Measurements from ENCODE around the gene STYXL1.
"Not testable (repeated sequence)": the region's sequence is repeated elsewhere in the genome, so short reads cannot be mapped to it uniquely, and the experiment has no call there.

The STYXL1 gene, protein sequence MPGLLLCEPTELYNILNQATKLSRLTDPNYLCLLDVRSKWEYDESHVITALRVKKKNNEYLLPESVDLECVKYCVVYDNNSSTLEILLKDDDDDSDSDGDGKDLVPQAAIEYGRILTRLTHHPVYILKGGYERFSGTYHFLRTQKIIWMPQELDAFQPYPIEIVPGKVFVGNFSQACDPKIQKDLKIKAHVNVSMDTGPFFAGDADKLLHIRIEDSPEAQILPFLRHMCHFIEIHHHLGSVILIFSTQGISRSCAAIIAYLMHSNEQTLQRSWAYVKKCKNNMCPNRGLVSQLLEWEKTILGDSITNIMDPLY

DNA sequence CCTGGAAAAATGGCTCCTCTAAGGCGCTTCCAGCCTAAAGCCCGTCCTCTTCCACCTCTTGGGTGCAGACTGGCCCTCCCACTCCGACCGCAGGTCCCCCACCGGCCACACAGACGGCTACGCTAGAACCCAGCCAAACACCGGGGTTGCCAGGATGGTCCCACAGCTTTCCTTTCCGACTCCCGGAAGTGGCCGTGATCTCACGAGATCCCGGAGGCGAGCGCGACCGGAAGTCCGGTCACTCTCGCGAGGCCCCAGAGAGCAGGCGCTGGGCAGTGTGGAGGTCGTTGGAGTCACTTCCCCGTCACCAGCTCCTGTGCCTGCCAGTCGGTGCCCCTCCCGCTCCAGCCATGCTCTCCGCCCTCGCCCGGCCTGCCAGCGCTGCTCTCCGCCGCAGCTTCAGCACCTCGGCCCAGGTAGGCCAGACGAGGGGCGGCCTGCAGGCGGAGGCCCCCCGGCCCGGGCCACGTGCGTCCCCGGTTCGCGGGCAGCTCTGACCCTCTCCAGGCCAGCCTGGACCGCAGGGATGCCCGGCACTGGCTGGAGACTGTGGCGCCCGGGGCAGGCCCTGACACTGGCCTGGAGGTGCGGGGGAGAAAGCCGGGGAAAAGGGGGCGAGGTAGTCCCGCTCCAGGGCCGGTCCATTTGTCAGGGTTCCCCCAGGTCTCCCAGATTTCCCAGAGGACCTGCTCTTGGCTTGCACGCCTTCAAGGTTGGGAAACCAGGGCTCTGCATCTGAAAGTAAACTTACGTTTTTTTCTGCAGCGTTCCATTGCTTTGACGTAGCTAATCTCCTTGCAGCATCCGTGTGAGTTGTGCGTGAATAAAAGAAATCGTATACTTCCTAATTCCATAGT lies at the start of gene STYXL1, which contains the start of gene MDH2:
Gene STYXL1, minus strand, starts transcription at position 190 of the 857 bp plus-strand sequence. CDS start 17,477 bp downstream, outside the sequence.
Gene MDH2, plus strand, starts transcription at position 296 of the 857 bp plus-strand sequence. Its CDS starts 55 bp downstream, at position 351.
- peak; percentile 88 for DNase-seq

DNA sequence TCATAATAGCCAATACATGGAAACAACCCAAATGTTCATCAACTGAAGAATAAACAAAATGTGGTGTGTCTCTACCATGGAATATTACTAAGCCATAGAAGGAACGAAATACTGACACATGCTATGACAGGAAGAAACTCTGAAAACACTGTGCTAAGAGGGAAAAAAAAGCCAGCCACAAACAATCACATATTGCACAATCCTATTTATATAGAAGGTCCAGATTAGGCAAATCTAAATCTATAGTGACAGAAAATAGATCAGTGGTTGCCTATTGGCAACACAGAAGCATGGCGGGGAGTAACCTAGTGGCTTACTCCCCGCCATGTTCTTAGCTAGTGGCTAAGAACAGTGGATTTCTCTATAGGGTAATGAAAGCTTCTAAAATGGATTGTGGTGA lies 48.1 kb upstream of the STYXL1 start:
- no peak for DNase-seq

DNA sequence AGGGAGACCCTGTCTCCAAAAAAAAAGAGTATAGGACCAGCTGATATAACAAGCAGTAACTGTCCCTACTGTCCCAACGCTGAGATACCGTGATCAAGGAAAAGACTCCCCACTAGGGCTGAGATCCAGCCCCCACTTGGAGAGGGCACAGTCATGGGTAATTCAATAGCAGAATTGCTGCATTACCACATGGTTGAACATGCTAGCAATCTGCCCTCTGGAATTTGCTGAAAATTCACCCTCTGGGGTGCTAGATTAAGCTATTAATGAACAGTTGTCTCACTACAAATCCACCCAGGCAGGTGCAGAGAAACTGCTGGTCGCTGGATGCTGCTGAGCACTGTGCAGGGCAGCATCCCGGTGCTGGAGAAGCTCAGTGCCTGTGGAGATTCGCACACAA lies 46.5 kb upstream of the STYXL1 start:
- not testable (repeated sequence) for DNase-seq

DNA sequence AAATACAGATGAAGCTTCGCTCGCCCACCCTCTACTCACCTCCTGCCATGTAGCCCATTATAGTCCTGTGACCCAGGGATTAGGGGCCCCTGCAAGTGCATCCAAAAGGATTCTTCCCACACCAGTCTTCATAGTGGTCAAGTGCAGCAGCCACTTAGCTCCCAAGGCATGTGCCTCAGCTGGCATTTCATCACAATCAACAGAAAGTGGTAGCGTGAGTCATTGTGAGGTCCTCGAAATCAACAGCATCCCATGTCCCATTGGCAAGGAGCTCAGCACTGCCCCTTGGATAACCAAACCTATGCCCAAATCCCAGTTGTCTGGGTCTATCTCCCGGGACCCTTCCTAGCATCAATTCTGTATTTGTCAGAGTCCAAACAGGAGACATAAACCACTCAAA lies 45.7 kb upstream of the STYXL1 start:
- not testable (repeated sequence) for DNase-seq

DNA sequence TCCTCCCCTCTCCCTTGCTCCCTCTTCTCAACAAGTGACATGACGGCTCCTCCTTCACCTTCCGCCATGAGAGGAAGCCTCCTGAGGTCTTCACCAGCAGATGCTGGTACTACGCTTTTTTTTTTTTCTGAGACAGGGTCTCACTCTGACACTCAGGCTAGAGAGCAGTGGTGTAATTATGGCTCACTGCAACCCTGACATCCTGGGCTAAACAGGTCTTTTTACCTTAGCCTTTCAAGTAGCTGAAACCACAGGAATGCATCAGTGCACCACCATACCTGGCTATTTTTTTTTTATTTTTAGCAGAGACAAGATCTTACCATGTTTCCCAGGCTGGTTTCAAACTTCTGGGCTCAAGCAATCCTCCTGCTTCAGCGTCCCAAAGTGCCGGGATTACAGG lies 43.7 kb upstream of the STYXL1 start:
- DNase-seq: no peak

DNA sequence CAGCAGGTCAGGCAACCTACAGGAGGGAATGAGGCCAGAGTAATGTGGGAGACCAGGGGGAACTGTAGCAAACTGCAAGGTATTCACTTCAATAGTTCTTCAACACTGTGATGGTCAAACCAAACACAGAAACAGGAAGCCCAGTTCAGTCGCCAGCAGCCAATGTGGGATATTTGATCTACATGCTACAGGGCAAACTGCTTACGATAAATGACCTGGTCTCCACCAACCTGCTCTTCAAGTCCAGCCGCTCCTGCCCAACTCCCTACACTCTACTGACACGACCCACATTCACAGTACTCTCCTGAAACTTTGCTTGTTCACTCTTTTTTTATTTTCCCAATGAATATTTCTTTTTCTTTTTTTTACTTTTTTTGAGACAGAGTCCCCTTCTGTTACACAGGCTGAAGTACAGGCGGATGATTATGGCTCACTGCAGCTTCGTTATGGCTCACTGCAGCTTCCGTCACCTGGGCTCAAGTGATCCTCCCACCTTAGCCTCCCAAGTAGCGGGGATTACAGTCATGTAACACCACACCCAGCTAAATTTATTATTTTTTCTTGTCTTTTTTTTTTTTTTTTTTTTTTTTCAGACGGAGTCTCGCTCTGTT lies 42.2 kb upstream of the STYXL1 start:
- DNase-seq: peak; percentile 41

DNA sequence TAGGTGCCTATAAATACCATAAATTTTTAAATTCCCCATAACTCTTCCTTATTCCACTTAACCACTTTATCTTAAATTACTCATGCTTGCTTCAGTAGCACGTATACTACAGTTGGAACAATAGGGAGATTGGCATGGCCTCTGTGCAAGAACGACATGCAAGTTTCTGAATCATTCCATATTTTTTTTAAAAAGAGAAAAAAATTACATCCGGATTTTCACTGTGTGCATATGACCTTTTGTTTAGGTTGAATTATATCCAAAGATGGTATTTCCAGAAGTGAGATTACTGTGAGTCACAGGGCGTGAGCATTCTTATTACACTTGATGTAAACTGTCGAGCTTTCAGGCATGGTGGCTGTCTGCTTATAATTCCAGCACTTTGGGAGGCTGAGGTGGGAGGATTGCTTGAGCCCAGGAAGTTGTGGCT lies 39.6 kb upstream of the STYXL1 start:
- not testable (repeated sequence) for DNase-seq

DNA sequence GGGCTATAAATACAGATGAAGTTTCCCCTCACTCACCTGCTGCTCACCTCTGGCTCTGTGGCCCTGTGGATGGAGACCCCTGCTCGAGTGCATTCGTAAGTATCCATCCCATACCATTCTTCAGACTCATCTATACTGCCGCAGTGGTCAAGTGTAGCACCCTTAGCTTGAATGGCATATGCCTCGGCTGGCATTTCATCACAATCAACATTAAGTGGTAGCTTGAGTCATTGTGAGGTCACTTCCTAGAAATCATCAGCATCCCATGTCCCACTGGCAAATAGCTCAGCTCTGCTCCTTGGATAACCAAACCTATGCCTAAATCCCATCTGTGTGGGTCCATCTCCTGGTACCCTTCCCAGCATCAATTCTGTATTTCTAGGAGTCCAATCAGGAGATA lies 38.3 kb upstream of the STYXL1 start:
- DNase-seq: no peak

DNA sequence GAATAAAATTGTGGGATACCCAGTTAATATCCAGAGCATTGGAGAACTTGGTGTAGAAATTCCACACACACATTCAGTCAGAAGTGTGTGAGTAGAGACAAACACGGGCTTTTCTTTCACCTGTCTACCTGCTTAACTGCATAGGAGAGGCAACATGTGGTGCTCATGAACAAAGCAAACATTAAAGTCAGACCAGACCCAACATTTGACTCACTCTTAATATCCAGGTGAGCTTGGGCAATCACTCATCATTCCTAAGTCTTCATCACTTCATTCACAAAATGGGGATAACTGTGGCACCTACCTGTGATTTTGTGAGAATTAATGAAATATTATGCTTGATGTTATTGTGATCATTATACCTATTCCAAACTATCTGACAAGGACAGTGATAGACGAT lies 36.3 kb upstream of the STYXL1 start:
- DNase-seq: not testable (repeated sequence)

DNA sequence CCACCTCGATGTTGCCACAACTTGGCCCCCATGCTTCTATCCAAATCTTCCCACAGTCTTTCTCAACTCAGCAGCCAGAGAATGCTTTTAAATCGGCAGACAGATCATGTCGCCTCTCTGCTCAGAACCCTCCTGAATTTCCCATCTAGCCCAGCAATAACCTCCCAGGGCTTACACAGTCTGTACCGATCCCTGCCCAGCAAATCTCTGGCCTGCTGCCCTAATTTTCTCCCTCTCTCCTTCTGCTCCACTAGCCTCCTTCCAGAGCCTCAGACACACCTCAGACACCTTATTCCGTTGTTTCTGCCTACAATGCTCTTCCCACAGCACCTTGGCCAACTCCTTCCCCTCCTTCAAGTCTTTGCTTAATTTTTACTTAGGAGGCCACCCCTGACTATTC lies 32.4 kb upstream of the STYXL1 start:
- DNase-seq: no peak

DNA sequence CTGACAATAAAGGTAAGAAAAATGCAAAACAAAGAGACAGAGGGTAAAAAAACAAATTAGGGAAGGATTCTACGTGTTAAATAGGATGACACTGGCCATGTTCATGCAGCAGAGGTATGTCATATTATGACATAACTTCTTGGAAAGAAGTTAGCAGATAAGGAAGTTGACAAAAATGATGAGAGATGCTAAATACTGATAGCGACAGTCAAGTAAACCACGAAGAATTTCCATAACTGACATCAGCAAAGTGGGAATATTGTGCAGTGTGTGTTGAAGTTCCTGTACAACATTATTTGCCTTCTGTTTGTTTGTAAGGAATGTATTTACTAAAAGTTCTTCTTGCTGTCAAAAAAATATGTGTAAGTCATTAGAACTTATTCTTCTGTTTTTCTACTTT lies 29.6 kb upstream of the STYXL1 start:
- DNase-seq: no peak

DNA sequence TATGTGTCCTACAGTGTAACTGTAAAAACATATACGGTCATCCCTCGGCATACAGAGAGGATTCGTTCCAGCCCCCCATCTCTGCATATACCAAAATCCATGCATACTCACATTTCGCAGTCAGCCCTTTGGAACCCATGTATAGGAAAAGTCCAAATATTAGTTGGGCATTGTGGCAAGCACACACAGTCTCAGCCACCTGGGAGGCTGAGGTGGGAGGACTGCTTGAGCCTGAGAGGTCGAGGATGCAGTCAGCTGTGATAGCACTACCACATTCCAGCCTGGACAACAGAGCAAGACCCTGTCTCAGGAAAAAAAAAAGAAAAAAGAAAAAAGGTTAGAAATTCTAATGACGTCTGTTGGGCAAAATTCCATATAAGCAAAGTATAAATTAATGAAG lies 29.2 kb upstream of the STYXL1 start:
- DNase-seq: no peak

DNA sequence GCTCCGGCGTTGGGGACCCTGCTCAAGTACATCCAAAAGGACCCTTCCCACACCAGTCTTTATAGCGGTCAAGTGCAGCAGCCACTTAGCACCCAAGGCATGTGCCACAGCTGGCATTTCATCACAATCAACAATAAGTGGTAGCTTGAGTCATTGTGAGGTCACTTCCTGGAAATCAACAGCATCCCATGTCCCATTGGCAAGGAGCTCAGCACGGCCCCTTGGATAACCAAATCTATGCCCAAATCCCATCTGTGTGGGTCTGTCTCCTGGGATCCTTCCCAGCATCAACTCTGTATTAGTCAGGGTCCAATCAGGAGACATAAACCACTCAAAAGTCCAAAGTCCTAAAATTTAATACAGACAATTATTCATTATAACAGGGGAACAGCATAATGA lies 27.2 kb upstream of the STYXL1 start:
- DNase-seq: no peak

DNA sequence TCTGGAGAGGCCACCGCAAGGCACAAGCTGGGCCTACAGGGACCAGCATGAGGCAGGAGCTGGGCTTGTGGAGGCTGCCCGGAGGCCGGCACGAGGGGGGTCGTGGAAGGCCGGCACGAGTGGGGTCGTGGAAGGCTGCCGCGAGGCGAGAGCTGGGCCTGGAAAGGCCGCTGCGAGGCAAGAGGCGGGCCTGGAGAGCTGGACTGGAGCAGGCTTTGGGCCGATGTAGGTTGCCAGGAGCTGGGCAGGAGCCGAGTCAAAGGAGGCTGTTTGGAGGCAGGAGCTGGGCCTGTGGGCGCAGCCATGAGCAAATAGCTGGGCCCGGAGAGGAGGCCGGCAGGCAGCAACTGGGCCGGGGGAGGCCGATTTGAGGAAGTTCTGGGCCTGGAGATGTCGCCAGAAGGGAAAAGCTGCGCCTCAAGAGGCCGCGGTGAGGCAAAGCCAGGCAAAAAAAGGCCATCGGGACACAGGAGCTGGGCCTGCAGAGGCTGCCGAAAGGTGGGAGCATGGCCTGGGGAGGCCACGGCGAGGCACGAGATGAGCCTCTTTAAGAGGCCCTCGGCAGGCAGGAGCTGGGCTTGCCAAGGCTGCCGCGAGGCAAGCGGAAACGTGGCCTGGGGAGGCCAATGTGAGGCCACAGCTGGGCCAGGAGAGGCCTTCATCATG lies 26.6 kb upstream of the STYXL1 start:
- no peak for DNase-seq

DNA sequence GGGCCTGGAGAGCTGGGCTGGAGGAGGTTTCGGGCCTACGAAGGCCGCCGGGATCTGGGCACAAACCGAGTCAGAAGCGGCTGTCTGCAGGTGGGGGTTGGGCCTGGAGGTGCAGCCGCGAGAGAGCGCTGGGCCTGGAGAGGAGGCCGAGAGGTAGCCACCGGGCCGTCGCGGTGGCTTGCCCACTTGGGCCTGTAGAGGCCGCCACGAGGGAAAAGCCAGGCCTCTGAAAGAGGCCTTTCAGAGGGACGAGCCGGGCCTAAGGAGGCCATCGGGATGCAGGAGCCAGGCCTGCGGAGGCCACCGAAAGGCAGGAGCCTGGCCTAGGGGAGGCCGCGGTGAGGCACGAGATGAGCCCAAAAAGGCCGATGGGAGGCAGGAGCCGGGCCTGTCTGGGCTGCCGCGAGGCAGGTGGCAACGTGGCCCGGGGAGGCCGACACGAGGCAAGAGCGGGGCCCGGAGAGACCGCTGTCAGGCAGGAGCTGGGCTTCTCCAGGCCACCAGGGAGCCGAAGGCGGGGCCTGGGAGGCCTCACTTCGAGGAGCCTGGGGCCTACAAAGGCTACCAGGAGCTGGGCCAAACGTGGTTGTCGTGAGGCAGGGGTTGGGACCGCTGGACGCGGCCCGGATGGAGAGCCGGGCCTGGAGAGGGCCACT lies 25.7 kb upstream of the STYXL1 start:
- DNase-seq: no peak

DNA sequence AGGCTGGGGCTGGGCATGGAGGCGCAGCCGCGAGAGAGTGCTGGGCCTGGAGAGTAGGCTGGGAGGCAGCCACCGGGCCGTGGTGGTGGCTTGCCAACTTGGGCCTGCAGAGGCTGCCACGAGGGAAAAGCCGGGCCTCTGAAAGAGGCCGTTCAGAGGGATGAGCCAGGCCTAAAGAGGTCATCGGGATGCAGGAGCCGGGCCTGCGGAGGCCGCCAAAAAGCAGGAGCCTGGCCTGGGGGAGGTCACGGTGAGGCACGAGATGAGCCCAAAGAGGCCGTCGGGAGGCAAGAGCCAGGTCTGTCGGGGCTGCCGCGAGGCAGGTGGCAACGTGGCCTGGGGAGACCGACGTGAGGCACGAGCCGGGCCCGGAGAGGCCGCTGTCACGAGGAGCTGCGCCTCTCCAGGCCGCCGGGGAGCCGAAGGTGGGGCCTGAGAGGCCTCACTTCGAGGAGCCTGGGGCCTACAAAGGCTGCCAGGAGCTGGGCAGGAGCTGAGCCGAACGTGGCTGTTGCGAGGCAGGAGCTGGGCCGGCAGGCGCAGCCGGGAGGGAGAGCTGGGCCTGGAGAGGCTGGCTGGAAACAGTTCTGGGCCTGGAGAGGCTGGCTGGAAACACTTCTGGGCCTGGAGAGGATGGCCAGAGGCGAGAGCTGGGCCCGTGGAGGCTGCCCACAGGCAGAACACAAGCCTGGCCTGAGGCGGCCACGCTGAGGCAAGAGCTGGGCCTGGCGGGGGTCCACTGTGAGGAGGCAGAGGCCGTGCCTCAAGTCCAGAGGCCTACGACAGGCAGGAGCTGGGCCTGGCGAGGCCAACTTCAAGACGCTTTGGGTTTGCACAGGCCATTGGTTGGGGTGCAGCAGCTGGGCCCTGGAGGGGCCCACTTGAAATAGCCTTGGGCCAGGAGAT lies 24.7 kb upstream of the STYXL1 start:
- DNase-seq: no peak

DNA sequence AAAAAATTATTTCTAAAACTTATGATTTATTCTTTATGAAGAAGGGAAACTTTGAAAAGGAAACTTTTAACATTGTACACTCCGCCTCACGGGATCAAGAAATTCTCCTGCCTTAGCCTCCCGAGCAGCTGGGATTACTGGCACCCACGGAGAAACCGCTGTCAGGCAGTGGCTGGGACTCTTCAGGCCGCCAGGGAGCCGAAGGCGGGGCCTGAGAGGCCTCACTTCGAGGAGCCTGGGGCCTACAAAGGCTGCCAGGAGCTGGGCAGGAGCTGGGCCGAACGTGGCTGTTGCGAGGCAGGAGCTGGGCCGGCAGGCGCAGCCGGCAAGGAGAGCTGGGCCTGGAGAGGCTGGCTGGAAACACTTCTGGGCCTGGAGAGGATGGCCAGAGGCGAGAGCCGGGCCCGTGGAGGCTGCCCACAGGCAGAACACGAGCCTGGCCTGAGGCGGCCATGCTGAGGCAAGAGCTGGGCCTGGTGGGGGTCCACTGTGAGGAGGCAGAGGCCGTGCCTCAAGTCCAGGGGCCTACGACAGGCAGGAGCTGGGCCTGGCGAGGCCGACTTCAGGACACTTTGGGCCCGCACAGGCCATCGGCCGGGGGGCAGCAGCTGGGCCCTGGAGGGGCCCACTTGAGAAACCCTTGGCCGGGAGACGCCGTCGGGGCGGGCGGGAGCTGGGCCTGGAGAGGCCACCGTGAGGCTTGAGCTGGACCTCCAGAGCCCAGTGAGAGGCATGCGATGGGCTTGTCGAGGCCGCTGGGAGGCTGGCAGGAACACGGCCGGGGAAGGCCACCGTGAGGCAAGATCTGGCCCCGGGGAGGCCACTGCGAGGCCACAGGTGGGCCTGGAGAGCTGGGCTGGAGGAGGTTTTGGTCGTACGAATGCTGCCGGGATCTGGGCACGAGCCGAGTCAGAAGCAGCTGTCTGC lies 23.8 kb upstream of the STYXL1 start:
- no peak for DNase-seq

DNA sequence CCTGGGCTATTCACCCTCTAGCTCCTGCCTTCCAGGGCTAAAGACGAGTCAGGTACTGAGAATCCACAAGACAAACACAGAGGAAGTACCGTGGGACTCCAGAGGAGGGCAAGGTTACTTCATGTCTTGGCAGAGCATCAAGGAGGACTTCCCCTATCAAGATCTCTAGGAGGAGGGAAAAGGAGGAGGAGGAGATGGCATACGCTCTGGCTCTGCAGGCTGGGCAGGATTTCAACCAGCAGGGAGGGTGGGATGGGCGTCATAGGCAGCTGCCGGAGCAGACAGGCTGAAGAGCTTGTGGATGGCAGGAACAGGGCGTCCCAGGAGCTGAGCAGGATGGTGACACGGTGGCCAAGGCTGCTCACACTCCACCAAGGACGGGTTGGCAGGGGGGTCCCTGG lies 21.4 kb upstream of the STYXL1 start:
- no peak for DNase-seq

DNA sequence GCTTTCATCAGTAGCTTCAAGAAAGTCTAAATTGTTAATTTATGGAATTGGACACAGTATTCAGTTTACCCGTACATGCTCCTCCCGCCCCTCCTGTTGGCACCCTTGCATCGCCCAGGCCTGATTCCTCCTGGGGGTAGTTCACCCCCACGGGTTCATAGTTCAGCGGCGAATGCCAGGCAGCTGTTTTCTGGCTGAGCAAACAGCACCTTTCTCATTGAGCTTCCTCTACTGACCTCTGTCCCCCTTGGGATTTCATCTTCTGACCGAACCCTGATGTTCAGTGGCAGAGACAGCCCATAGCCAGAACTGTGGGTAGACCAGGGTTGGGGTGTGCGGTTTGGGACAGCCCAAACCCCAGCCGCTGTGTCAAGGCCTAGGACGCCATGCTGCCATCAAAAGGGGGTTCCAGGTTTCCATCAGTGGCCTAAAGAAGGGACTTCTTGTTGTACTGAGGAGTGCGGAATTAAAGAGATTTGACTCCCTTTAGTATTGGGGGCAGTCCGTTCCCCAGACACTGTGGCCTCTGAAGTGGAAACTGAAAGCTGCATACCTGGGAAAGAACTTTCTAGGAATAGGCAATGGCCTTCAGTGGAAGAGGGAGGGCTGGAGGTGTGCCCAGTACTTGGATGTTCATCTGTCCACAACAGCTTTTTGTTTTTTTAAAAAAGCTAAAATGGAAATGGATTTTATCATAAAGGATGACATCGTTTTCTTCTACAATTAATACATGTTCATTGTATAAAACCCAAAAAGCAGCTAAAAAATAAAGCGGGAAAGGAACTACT lies 19.1 kb upstream of the STYXL1 start:
- DNase-seq: no peak

Data from NCI-H510A treated with DMSO at 0.1 percent for 48 hours (cell line).